T-helper 1 cell (primary cell): ENCODE results near the gene KCND3.

Source experiments
- DNase-seq, 5 donors: peaks; one replicate each; pipeline ENCODE4 v3.0.0-alpha.2; 2012 to 2020

Gene KCND3

DNA sequence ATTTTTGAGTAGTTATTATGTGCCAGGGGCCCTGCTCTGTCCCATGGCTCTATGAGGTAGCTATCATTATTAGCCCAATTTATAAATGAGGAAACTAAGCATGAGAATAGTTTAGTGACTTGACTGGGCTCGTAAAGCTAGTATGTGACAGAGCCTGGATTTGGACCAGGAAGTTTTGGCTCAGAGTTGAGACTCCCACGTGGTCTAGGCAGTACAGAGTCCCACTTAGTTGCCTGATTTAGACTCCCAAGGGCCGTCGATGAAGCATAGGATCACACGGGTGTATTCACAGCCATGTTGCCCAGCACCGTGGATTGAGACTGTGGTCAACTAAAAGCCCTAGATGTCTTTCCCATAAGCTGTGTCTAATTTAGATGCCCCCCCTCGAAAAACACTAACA is 152.1 kb downstream of the KCND3 start:
- DNase-seq: no peak

DNA sequence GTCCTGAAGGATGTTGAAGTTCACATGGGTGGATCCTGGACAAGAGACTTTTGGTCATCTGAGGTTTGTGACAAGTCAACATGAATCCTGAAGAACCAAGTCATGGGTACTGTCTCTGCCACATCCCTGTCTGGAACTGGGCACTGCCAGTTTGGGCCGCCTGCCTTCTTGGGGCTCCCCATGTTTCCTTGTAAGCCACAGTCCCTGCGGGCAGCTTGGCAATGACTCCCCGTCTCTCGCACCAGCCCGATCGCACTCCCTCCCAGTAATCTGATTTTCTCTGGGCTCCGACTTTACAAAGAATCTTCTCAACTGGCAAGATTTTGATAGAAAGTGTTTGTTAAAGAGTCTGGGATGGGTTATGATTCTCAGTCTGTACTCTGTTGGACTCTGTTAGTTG is 153.4 kb downstream of the KCND3 start:
- no peak for DNase-seq

DNA sequence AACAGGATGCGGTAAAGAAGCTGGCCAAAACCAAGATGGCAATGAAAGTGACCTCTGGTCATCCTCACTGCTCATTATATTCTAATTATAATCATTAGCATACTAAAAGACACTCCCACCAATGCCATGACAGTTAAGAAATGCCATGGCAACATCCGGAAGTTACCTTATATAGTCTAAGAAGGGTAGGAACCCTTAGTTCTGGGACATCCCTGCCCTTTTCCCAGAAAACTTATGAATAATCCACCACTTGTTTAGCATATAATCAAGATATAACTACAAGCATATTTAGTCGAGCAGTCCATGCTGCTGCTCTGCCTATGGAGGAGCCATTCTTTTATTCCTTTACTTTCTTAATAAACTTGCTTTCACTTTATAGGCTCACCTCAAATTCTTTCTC is 154.0 kb downstream of the KCND3 start:
- DNase-seq: no peak

DNA sequence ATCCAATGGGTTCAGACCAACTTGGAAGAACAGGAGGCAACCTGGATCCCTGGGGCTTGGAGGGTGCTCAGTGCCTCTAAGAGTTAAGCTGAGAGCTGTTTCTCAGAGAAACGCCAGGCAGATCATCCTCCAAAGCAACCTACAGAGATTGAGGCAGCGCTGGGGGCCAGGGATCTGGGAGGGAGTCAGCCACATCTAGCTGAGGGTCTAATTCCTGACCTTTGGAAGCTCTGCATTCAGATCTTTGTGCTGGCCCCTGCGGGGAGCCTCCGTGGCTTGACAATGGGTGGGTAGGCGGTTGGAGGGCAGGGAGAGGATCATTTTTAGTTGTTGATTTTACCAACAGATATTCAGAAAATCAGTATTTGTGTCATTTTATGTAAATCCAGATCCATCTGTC is 154.5 kb downstream of the KCND3 start:
- DNase-seq: no peak

DNA sequence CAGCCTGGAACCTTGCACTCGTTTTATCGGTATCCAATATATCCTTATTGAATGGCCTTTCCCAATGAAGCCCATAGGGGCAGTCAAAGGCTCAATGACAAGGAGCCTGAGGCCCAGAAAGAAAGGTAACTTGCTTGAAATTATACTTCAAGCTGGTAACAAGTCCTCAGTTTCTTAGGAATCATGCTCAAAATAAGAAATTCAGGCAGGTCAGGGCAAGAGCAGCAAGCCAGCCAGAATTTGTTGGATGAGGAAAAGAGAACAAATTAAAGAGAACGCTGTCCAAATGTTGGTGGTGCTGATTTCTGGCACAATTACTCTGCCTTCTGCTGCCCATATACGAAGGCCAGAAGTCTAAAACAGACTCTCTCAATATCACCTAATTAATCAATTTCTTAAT is 156.1 kb downstream of the KCND3 start:
- DNase-seq: no peak

DNA sequence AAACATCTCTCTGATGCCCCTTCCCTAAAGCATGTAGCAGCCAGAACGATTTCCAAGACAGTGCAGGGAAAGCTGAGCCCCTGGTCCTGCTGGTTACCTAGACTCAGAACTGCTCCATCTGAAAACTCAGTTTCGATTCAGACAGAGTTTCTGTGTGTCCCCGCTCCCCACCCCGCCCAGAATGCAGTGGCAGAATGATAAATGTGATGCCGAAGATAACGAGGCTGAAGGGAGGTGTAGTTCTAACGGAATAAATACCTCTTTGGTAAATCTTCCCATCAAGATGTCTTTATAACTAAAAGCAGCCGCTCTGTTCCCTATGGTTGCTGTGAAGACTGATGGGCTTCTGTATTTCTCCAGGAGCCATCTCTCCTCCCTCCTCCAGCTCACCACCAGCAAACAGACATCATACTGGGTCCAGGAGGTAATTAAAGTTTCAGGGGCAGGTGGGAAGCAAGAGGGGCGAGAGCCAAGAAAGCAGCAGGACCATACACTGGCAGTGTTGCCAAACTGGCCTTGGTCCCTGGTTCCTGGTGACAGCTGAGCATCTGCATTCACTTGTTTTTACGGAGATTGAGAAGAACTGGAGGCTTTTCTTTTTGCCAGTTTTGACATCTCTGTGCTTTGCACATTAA is 156.8 kb downstream of the KCND3 start:
- no peak for DNase-seq

DNA sequence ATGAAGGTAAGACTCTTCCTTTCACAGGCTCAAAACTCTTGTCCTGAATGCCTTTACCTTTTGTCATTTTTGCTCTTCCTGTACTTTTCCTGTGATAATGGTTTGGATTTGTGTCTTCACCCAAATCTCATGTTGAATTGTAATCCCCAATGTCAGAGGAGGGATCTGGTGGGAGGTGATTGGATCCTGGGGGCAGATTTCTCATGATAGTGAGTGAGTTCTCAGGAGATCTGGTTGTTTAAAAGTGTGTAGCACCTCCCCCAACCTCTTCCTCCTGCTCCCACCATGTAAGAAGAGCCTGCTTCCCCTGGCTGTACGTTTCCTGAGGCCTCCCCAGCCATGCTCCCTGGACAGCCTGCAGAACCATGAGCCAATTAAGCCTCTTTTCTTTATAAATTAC is 158.3 kb downstream of the KCND3 start:
- no peak for DNase-seq

DNA sequence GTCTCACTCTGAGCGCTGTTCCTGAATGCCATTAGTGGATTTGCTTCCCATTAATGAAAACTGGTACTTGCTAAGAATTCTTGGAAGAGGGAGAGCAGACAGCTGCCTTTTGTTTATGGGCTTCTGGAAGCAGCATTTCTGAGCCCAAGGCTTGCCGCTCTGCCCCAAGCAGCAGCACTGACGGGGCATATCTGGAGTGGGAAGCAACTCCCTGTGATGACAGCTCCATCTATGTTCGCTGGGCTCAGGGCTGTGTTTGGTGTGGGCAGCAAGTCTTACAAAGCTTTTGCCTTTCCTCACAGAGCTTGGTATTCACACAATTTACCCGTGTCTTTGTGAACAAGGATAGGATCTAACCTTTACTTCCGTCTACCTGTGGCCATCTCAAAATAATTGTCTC is 161.5 kb downstream of the KCND3 start:
- DNase-seq: no peak

DNA sequence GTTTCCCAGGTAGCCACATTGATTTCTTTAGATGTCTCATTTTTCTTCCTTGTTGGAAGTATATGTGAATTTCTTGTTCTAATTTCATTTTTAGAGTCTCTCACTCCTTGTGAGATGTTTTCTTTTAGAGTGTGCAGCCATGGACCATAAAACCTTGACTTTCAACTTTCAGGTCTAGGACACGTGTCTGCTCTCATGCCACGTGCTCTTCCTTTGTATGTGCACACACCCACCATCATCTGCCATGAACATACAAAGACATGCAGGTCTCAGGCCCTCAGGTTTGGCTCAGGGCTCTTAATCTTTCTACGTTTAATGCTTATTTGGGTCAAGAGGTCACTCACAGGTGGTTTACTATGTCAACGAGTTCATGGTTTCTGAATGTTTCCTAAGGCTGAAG is 163.2 kb downstream of the KCND3 start:
- DNase-seq: no peak

DNA sequence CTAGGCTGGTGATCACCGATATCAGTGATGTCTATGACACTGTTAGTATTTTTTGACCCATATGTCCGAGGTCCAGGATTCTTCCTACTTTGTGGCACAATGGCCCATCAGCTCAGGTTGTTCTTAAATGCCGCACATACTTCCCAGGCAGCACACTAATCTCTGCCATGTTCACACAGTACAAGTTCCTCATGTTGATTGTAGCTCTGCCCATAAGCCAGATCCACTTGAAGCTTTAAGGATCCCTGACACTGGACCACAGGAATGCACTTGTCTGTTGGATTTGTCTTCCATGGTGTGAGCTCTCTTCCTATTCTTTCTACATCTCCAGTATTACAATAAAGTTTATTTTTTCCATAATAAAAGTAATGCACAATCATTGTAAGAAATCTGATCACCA is 164.3 kb downstream of the KCND3 start:
- no peak for DNase-seq

DNA sequence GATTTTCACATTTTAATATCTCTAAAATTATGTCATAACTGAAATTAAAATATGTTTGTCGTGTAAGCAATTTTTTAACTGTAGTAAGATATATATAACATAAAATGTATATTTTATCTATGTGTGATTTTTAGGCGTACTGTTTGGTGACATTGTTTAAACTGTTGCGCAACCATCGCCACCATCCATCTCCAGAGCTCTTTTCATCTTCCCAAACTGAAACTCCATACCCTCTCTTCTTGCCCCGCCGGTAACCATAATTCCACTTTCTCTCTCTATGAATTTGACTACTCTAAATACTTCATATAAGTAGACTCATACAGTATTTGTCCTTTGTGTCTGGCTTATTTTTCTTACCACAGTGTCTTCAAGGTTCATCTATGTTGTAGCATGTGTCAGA is 167.3 kb downstream of the KCND3 start:
- no peak for DNase-seq

DNA sequence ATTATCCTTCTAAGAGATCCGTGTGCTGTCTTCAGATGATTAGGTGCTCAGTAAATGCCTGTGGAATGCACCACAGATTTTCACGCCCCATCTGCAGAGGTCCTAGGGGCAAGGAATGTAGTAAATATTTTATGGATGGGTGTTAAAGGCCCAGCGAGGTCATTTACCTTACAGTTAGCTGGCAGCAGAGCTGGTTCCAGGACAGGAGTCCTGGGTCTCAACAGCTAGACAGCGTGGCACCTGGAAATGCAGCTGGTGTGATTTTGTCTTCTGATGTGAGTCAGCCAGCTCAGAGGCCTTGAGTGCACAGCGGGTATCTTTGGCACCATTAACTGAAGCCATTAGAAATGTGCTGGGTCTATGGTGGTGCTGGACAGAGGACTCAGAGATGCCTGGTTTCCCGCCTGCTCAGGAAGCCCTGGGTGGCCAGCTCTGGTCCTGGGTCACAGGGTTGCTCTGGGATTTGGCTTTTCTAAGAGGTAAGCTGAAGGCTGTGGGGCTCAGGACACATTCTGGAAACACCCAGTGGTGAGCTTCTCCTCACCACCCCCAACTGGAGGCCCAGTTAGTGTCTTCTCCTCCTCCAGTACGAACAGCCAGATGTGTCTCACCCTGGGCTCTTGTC is 168.2 kb downstream of the KCND3 start:
- no peak for DNase-seq

DNA sequence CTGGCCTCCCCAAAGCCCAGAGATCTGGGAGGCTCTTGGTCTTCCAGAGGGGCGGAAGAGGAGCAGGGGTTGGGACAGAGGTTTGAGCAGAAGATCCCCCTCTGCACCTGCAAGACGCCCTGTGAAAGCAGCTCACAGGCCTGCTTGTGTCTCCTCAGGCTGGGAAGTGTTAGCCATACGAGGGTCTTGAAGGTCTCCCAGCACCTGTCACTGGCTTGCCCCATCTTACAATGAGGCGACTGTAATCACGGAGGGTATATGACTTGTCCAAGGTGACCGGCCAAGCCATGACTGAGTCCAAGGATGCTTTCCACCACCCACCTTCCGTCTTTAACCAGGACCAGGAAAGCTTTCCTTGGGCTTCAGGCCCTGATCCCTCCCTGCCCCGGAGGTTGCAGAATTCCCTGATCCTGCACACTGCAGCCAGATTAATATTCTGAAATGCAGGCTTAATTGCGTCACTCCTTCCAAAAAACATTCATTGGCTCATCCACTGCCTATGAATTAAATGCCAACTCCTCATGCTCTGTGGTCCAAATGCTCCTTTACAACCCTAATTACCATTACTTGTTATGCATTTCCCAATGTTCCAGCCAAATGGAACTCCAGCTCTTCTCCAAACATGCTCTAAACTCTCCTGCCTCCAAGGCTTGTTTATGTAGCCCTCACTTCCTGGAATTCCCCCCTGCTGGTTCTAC is 169.8 kb downstream of the KCND3 start:
- no peak for DNase-seq

DNA sequence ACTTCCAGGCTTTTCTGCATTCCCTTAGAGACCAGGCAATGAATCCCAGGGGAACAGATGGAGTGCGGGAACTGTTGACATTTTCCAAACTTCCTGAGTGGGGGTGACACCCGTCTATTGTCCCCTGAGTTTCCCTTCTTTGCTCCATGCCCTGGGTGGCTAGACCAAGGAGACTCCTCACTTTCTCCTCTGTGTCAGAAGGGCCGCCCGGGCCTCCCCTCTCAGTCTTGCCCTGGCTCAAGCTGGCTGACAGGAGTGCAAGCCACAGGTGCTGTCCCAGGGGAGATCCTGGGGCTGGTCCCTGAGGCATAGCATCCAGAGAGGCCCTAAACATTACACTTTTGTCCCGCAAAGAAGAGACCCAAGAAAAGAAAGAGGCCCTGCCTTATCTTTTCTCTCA is 170.9 kb downstream of the KCND3 start:
- no peak for DNase-seq

DNA sequence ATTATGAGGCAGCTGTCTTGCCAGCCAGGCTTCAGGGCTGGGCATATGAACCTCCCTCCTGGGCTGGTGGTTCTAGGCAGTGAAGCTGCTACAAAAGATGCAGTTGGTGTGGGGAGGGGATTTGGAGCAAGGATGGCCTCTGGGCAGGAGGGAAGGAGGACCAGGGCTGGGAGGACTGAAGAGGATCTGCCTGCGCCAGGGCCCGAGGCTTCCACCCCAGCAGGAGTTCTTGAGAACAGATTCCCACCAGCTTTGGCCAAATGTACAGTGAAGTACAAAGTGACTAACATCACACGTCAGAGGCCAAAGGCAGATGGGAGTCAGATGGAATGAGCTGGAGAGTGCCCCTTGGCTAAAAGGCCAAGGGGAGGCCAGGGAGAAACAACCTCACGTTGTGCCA is 171.4 kb downstream of the KCND3 start:
- no peak for DNase-seq

DNA sequence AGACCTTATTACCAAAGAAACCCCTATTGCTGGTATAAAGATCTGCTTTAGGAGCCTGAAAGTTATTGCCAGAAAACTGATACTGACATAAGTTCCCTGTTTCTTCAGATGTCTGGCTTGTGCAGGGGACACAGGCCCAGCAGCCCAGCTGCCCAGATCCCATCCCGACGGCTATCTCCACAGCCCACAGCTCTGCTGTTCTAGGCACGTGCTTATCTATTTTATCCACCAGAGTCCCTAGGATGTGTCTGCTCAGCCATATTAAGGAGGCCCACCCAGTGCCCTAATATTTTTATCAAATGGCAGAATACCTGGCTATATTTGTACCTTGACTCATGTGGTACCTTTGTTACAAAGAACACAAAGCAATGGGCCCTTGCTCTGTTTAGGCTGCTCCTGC is 174.8 kb downstream of the KCND3 start:
- DNase-seq: no peak

DNA sequence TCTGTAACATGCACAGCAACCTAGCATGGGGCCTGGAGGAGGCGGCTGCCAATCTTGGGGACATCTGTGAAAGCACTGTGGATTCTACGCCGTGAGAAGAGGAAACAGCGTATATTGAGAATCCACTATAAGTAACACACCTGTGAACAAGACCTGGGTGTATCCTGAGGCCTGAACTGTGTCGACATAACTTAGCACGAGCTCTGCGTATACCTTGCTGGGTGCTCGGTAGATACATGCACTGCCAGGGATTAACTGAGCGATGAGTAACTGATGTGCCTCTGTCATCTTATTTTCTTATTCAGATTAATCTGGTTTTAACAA is 175.2 kb downstream of the KCND3 start:
- DNase-seq: no peak

DNA sequence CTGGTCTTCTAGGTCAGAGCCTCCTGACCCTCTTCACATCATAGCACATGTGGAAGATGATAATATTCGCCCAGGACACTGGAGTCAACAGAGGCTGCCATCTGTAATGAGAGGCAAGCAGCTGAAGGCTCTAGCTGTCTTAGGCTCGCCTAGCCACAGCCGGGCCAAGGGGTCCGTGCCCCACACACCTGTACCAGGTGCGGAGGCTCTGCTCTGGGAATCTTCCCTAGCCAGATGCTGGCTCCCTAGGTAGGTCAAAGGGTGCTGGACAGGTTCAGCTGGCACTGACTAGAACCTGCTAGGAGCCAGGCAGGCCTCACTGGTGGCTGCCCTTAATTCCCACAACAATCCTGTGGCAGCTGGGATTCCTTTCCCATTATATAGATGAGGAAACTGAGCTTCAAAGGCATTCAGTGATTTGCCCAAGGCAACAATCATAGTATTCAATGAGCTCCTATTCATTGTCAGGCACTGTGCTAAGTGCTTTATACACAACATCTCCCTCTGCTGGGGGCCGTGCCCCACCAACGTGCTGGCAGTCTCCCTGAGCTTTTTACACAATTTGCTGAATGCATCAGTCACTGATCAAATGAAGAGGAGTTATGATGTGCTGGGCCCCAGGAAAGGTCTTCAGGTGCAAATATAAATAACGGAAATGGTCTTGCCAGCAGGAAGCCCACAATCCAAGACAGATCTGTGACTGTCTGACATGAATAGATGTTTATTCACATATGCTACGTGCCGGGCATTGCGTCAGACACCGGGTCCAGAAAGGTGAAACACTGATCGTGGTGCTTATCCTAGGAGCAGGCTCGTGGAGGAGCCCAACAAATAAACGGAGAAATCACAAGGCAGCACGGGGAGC is 175.8 kb downstream of the KCND3 start:
- no peak for DNase-seq

DNA sequence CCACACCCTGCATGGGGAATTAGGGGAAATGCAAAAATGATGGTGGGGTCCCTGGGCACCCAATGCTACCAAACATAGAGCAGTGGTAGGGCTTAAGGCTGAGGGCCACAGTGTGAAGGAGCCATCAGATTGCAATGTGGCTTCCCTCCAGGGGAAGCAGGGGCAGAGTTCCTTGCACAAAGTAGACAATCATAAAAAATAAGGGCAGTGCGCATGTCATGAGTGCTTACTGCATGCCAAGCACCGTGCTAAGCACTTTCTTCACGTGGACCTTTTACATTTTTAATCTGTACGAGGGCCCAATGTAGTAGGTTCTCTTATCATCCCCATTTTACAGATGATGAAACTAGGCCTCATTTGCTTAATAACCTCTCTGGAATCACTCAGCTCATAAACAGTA is 177.2 kb downstream of the KCND3 start:
- no peak for DNase-seq

DNA sequence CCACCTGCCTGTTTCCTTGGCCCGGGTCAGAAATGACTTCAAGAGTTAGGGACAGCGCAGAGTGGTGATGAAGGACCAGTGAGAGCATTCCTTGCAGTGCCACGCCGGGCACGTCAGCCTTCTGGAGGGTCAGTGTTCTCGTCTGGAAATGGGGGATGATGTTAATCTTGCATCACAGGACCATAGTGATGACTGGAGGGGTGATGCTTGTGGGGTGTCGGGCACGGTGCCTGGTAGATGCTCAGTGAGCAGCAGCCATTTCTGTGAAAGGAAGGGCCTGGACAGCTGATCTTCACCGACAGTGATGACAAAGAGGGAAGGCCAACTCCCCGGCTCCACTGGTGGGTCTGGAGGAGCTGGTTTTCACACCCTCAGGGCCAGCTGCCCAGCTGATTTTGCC is 177.6 kb downstream of the KCND3 start:
- DNase-seq: no peak

DNA sequence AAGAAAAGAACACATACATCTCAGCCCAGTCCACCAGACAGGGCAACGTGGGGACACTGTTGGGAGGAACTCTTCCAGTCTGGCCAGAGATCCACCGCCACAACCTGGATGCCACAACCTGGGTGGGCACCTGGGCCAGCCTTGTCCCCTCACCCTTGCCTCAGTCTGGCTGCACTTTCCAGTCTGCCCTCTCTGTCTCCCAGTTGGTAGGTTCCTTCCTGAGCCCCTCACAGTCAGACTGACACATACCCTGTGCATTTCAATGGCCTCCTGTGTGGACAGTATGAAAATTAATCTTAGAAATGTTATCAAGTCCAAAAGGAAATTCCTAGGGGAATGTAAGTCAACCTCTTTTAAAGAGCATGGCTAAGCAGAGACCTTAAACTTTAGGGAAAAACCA is 184.2 kb downstream of the KCND3 start:
- DNase-seq: no peak

DNA sequence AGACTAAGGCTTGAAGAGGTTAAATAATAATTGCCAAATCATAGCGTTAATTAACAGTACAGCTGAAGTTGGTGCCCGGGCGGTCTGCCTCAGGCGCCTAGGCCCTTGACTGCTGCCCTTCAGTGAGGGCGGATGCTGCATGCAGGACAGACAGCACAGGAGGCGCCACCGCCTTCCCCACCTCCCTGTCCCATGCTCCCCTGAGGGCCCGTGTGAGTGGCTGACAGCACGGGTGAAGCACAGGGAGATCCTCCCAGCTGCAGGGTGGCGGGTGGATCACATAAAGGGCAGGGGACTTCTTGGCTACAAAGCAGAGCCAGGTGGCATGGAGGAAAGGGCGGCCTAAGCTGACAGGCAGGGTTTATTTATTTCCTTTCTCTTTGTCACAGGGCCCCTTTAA is 184.7 kb downstream of the KCND3 start:
- DNase-seq: no peak

DNA sequence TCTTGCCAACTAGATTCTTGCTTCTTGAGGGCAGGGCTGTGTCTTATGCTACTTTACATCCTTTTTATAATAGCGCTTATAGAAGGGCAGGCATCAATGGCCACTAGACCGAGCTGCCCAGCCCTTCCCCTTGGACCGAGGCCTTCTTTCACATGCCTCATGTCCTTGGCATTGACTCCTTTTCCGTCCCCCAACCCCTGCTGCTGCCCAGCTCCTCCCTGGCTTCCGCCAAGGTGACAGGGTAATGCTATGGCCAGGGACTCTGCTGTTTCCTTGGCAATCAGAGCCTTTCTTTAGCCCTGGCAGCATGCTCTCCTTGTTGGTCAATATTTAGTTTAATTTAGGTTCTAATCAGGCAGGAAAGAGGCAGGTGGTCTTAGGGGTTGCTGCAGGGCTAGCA is 185.5 kb downstream of the KCND3 start:
- no peak for DNase-seq

DNA sequence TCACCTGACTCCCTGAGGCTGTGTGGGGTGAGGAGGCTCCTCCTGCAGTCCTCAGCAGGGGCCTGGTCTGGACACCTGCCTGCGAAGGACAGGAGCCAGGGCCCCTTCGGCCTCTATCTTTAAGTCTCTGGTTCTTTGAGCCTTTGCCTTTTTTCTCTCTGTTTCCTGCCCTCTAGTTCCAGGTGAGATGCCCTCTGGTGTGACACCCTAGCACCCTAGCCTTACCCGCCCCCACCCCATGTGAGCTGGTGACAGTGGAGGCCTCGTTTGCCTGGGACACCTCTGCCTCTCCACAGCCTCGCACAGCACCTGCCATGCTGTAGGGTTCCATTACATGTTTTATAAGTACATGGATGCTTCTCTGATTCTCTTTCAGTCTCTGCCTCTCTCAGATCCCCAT is 186.5 kb downstream of the KCND3 start:
- DNase-seq: no peak
